NCI-H774 (cell line): ENCODE results near the gene SPAG7.
"Not testable (repeated sequence)": the region's sequence is repeated elsewhere in the genome, so short reads cannot be mapped to it uniquely, and the experiment has no call there.

Source experiments
- DNase-seq: peaks from one replicate; lab custom pipeline; 2025; lab: John Stamatoyannopoulos, UW

SPAG7 gene

DNA sequence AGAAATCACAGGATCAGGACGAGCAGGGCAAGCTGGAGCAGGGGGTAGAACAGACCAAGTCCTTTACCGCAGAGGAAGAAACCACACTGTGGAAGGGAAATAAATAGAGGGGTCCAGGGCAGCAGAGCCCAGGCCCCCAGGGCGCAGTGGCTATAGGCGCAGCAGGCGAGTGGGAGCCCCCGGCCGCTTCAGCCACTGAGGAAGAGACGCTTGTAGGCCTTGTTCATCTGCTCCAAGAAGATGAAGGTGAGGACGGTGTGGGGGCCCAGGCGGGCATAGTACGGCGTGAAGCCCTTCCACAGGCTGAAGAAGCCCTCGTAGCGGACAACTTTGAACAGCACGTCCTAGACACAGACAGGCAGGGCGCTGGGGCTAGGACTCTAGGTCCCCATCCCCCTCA lies 30.1 kb downstream of the SPAG7 start:
- no peak for DNase-seq

GRCh38 chr17:4936436-4936835 lies 31.2 kb downstream of the SPAG7 start:
- no peak for DNase-seq

DNA sequence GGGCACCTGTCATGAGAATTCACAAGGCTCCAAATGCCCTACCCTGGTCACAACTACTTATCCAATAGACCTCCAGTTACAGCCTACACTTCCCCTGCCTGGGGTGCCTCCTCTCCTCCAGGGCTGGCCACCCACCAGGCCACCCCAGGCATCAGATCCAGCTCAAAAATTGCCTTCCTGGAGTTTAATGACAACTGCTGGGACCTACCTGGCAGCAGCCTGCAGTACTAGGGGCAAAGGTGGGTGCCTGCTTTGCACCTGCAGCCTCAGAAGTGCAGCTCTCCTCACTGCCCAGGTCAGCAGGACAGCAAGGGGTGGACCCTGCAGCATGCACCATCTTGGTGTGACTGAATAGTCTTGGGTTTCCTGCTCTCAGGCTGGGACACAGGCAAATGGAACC lies 32.0 kb downstream of the SPAG7 start:
- DNase-seq: no peak

DNA sequence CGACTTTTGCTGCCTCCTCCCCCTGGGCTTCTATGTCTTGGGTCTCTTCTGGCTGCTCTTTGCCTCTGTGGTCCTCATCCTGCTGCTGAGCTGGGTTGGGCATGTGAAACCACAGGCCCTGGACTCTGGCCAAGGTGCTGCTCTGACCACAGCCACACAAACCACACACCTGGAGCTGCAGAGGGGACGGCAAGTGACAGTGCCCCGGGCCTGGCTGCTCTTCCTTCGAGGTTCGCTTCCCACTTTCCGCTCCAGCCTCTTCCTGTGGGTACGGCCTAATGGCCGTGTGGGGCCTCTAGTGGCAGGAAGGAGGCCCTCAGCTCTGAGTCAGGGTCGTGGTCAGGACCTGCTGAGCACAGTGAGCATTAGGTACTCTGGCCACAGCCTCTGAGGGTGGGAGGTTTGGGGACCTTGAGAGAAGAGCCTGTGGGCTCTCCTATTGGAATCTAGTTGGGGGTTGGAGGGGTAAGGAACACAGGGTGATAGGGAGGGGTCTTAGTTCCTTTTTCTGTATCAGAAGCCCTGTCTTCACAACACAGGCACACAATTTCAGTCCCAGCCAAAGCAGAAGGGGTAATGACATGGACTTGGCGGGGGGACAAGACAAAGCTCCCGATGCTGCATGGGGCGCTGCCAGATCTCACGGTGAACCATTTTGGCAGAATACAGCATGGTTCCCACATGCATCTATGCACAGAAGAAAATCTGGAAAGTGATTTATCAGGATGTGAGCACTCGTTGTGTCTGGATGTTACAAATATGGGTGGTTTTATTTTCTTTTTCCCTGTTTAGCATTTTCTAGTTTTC lies 33.2 kb downstream of the SPAG7 start:
- no peak for DNase-seq

- DNase-seq: no peak
Measured at GRCh38 chr17:4933646-4934045, 34.0 kb downstream of the SPAG7 start.

GRCh38 chr17:4932756-4933155 lies 34.9 kb downstream of the SPAG7 start:
- no peak for DNase-seq

GRCh38 chr17:4931963-4932362 lies 35.7 kb downstream of the SPAG7 start, which contains the start of gene GP1BA:
Gene GP1BA (plus strand): TSS chr17:4932277. CDS start chr17:4932605, 328 bp downstream.
- DNase-seq: no peak

GRCh38 chr17:4928881-4929280 lies 38.7 kb downstream of the SPAG7 start:
- no peak for DNase-seq

DNA sequence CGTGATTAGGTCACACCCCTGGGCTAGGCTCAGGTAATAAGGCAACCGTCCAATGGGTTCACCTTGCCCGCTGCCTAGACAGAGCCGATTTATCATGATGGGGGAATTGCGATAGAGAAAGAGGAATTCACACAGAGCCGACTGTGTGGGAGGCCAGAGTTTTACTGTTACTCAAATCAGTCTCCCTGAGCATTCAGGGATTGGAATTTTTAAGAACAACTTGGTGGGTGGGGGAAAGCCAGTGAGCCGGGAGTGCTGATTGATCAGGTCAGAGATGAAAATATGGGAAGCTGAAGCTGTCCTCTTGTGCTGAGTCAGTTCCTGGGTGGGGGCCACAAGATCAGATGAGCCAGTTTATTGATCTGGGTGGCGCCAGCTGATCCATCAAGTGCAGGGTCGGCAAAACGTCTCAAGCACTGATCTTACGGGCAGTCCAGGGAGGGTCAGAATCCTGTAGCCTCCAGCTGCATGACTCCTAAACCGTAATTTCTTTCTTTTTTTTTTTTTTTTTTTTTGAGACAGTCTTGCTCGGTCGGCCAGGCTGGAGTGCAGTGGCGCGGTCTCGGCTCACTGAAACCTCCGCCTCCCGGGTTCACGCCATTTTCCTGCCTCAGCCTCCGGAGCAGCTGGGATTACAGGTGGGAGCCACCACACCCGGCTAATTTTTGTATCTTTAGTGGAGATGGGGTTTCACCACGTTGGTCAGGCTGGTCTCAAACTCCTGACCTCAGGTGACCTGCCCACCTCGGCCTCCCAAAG lies 40.9 kb downstream of the SPAG7 start:
- DNase-seq: not testable (repeated sequence)

DNA sequence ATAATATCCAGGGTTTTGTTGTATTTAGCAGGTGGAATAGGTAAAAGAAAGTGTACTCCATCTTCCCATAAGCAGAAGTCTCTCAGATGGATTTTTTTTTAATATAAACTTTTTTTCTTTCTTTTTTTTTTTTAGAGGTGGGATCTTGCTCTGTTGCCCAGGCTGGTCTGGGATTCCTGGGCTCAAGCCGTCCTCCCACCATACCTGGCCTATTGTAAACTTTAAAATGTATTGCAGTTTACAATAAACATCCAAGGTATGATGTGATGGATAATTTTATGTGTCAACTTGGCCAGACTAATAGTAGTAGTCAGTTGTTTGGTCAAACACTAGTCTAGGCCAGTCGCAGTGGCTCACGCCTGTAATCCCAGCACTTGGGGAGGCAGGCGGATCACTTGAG lies 46.3 kb downstream of the SPAG7 start:
- DNase-seq: no peak

- DNase-seq: no peak
Measured at GRCh38 chr17:4920351-4921048, 47.1 kb downstream of the SPAG7 start.

DNA sequence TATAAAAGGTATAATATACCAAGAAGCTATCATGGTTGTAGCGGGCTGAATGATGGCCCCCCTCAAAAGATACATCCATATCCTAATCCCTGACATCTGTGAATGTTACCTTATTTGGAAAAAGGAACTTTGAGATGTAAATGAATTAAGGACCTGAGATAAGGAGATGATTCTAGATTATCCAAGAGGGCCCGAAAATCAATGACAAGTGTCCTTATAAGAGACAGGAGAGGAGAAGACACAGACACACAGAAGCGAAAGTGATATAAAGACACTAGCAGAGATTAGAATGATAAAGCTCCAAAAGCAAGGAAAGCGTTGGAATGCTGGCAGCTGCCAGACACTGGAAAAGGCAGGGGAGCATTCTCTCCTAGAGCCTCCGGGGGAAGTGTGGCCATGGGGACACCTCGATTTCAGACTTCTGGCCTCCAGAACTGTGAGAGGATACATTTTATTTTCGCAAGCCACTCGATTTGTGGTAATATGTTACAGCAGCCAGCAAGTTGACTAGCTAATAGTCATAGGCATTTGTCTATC lies 48.0 kb downstream of the SPAG7 start:
- DNase-seq: no peak

DNA sequence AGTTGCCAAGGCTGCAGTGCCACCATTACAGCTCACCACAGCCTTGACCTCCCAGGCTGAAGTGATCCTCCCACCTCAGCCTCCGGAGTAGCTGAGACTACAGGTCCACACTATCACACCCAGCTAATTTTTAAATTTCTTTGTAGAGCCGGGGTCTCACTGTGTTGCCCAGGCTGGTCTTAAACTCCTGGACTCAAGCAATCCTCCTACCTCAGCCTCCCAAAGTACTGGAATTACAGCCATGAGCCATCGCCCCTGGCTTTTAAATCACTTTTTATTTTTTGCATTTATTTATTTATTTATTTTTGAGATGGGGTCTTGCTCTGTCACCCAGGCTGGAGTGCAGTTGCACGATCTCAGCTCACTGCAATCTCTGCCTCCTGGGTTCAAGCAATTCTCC lies 53.1 kb downstream of the SPAG7 start:
- not testable (repeated sequence) for DNase-seq

- no peak for DNase-seq
Measured at GRCh38 chr17:4913994-4914393, 53.6 kb downstream of the SPAG7 start.
